Gastrocnemius medialis (tissue), 4 donors: Measurements from ENCODE around the gene METTL22. TPM values are rescaled to one million over a fixed set of nuclear protein-coding genes. Genes with fewer than 3 reads are reported as not detected.

ENCODE experiments used
- ATAC-seq, 2 donors: fragments of 150-250 bp; one replicate each; pipeline ENCODE4 v1.9.1; 2016
- DNase-seq, 2 donors: peaks; one replicate each; pipeline ENCODE4 v3.0.0-alpha.2; 2019
- H3K27ac ChIP-seq, 4 donors: fragments of 200-600 bp; sonication (generic); 1 replicate in 1 of 4; 2 replicates in 3 of 4; pipeline ENCODE4 v1.5.1; 2016 to 2018; ENCODE audit warnings: mild to moderate bottlenecking in 2 of 4, moderate library complexity in 1 of 4
- H3K27me3 ChIP-seq, 3 donors: fragments of 200-600 bp; sonication (generic) in 2 of 3; 1 replicate in 1 of 3; 2 replicates in 2 of 3; pipeline versions ENCODE4 v1.5.1 to v1.6.0; 2016 to 2019; ENCODE audit warnings: mild to moderate bottlenecking in 1 of 3, moderate library complexity in 1 of 3
- H3K36me3 ChIP-seq, 2 donors: fragments of 200-600 bp; sonication (generic) in 1 of 2; one replicate each; pipeline ENCODE4 v1.5.1; 2017 to 2018
- H3K4me1 ChIP-seq, 2 donors: fragments of 200-600 bp; sonication (generic) in 1 of 2; one replicate each; pipeline ENCODE4 v1.5.1; 2016 to 2017; ENCODE audit warnings: mild to moderate bottlenecking in 2 of 2
- H3K4me3 ChIP-seq, 4 donors: fragments of 200-600 bp; sonication (generic) in 3 of 4; 1 replicate in 1 of 4; 2 replicates in 3 of 4; pipeline ENCODE4 v1.5.1; 2016 to 2019; ENCODE audit warnings: mild to moderate bottlenecking in 2 of 4
- H3K9me3 ChIP-seq, 3 donors: fragments of 200-600 bp; sonication (generic) in 2 of 3; 1 replicate in 1 of 3; 2 replicates in 2 of 3; pipeline ENCODE4 v1.5.1; 2016 to 2019
- CTCF ChIP-seq, 5 experiments: fragments of 450-650 bp in 3 of 5; fragments of 200-600 bp in 2 of 5; sonication (generic) in 2 of 5; IDR thresholded peaks in 4 of 5; conservative IDR thresholded peaks in 1 of 5; 1 replicate in 4 of 5; 2 replicates in 1 of 5; pipeline ENCODE4 v1.5.1; 2016 to 2019; ENCODE audit warnings: antibody characterized with exemption in 5 of 5, mild to moderate bottlenecking in 3 of 5, moderate library complexity in 3 of 5
- POLR2A ChIP-seq, 2 donors: fragments of 450-650 bp; IDR thresholded peaks; one replicate each; pipeline ENCODE4 v1.6.1; 2017; ENCODE audit warnings: antibody characterized with exemption in 2 of 2, mild to moderate bottlenecking in 2 of 2, moderate library complexity in 2 of 2
- in situ Hi-C, 4 donors: fragments of 200-750 bp; cut with MboI; loops; one replicate each; pipeline versions ENCODE4 v1.15.0 to v1.8.0; 2017; ENCODE audit warnings: low sequenced_read_pairs in 4 of 4
- intact Hi-C: fragments of 100-400 bp; cut with DNase I; formaldehyde crosslinking; loops from one replicate; pipeline ENCODE4 v1.15.1; 2023; ENCODE audit warnings: low total_unique reads
- total RNA-seq, 4 donors: library from RNA; depleted of rRNA; stranded (reverse); fragments of >200 nt; gene quantifications; one replicate each; pipeline versions ENCODE4 v1.1.0 to v1.2.3, GENCODE V29; 2016

Gene METTL22
- total RNA-seq, 4 donors from 2014 or later, result 28.8 to 71.5 (median 51.5) TPM

GRCh38 chr16:8677481-8677880 is 56.0 kb downstream of the METTL22 start:
- DNase-seq (no peak), ATAC-seq (no peak)
- no peak overlapping the region for H3K27ac ChIP-seq
- no peak for TF ChIP-seq POLR2A (IDR thresholded peaks at IDR 0.05)
- TF ChIP-seq CTCF (IDR thresholded peaks at IDR 0.05 in 4 of 5, conservative IDR thresholded peaks at IDR 0.05 in 1 of 5), result no peak
- no peaks in the 10 kb centered on the region for H3K9me3 ChIP-seq
- no peaks in the 10 kb centered on the region for H3K27me3 ChIP-seq
- in situ Hi-C loops (loop anchor here in 1 of 4 donors (10.0 kb wide), 1 partner anchor 117 kb away; the partner anchor contains the start of genes PMM2 and TMEM186), intact Hi-C loops (no loop called here)
- H3K36me3 ChIP-seq, result no peaks in the 10 kb centered on the region
- H3K4me1 ChIP-seq, result peaks cover 6 to 9% of the 10 kb centered on the region in 2 donors
- H3K4me3 ChIP-seq, result no peak overlapping the region

- Histone ChIP-seq H3K4me3 (no peak overlapping the region), H3K9me3 (no peaks in the 10 kb centered on the region), H3K27ac (no peak overlapping the region), H3K4me1 (peaks cover 6 to 9% of the 10 kb centered on the region in 2 donors), H3K27me3 (no peaks in the 10 kb centered on the region), H3K36me3 (no peaks in the 10 kb centered on the region)
- DNase-seq, result no peak
- no peak for ATAC-seq
- in situ Hi-C loops, result loop anchor here in 1 of 4 donors (10.0 kb wide), 1 partner anchor 117 kb away; the partner anchor contains the start of genes PMM2 and TMEM186
- TF ChIP-seq CTCF (IDR thresholded peaks at IDR 0.05 in 4 of 5, conservative IDR thresholded peaks at IDR 0.05 in 1 of 5) (no peak), POLR2A (IDR thresholded peaks at IDR 0.05) (no peak)
- intact Hi-C loops, result no loop called here
Observed at GRCh38 chr16:8678068-8678927, 56.8 kb downstream of the METTL22 start.

GRCh38 chr16:8679151-8679550 is 57.7 kb downstream of the METTL22 start:
- in situ Hi-C loops (loop anchor here in 1 of 4 donors (10.0 kb wide), 1 partner anchor 116 kb away; the partner anchor contains the start of genes PMM2 and TMEM186), intact Hi-C loops (no loop called here)
- Histone ChIP-seq H3K4me1 (peaks cover 6 to 9% of the 10 kb centered on the region in 2 donors), H3K27ac (no peak overlapping the region), H3K36me3 (no peaks in the 10 kb centered on the region), H3K9me3 (no peaks in the 10 kb centered on the region), H3K4me3 (no peak overlapping the region), H3K27me3 (no peaks in the 10 kb centered on the region)
- ATAC-seq, result no peak
- TF ChIP-seq CTCF (IDR thresholded peaks at IDR 0.05 in 4 of 5, conservative IDR thresholded peaks at IDR 0.05 in 1 of 5) (no peak), POLR2A (IDR thresholded peaks at IDR 0.05) (no peak)
- DNase-seq, result no peak

- intact Hi-C loops (no loop called here), in situ Hi-C loops (no loop called here)
- TF ChIP-seq POLR2A (IDR thresholded peaks at IDR 0.05) (no peak), CTCF (IDR thresholded peaks at IDR 0.05 in 4 of 5, conservative IDR thresholded peaks at IDR 0.05 in 1 of 5) (no peak)
- no peak overlapping the region for H3K4me3 ChIP-seq
- no peaks in the 10 kb centered on the region for H3K27me3 ChIP-seq
- DNase-seq, result no peak
- peaks cover 0 to 7% of the 10 kb centered on the region in 2 donors for H3K4me1 ChIP-seq
- no peaks in the 10 kb centered on the region for H3K36me3 ChIP-seq
- H3K27ac ChIP-seq, result no peak overlapping the region
- no peak for ATAC-seq
- H3K9me3 ChIP-seq, result no peaks in the 10 kb centered on the region
Observed at GRCh38 chr16:8682551-8683259, 61.2 kb downstream of the METTL22 start.
